ENCODE results near the gene POU4F2. TPM values are rescaled to one million over a fixed set of nuclear protein-coding genes. Genes with fewer than 3 reads are reported as not detected.

POU4F2 gene
- total RNA-seq, 4 donors from 2014 or later, result not detected

DNA sequence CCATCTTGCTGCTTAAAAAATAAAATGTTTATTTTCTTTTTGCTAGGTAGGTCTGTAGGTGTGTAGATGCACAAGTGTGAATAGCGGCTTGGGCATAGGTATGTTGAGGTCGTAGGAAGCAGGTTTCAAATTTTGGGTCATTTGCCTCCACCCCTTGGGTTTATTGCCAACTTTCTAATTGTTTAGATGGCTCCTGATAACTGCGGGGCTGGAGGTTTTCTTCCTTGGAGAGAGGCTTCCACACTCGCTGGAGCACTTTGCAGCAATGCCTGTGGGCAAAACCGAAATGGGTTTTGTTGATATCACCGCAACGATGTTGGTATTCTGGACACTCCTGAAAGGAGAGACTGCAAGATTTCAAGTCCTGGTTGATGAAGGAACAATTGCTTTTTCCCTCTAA lies 3.9 kb upstream of the POU4F2 start:
- DNase-seq, result no peak
- TF ChIP-seq, protein P1, sequence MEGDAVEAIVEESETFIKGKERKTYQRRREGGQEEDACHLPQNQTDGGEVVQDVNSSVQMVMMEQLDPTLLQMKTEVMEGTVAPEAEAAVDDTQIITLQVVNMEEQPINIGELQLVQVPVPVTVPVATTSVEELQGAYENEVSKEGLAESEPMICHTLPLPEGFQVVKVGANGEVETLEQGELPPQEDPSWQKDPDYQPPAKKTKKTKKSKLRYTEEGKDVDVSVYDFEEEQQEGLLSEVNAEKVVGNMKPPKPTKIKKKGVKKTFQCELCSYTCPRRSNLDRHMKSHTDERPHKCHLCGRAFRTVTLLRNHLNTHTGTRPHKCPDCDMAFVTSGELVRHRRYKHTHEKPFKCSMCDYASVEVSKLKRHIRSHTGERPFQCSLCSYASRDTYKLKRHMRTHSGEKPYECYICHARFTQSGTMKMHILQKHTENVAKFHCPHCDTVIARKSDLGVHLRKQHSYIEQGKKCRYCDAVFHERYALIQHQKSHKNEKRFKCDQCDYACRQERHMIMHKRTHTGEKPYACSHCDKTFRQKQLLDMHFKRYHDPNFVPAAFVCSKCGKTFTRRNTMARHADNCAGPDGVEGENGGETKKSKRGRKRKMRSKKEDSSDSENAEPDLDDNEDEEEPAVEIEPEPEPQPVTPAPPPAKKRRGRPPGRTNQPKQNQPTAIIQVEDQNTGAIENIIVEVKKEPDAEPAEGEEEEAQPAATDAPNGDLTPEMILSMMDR (IDR thresholded peaks at IDR 0.05), result no peak
- no peak for TF ChIP-seq POLR2A (IDR thresholded peaks at IDR 0.05)
- Histone ChIP-seq H3K36me3 (no peaks in the 10 kb centered on the region), H3K27me3 (peaks cover 5 to 34% of the 10 kb centered on the region in 2 donors), H3K4me3 (no peak overlapping the region), H3K27ac (no peak overlapping the region), H3K9me3 (no peaks in the 10 kb centered on the region), H3K4me1 (peaks cover 0 to 11% of the 10 kb centered on the region in 2 donors)
- intact Hi-C loops (cut with DNase I; ENCODE audit: low total_unique reads), result no loop called here

DNA sequence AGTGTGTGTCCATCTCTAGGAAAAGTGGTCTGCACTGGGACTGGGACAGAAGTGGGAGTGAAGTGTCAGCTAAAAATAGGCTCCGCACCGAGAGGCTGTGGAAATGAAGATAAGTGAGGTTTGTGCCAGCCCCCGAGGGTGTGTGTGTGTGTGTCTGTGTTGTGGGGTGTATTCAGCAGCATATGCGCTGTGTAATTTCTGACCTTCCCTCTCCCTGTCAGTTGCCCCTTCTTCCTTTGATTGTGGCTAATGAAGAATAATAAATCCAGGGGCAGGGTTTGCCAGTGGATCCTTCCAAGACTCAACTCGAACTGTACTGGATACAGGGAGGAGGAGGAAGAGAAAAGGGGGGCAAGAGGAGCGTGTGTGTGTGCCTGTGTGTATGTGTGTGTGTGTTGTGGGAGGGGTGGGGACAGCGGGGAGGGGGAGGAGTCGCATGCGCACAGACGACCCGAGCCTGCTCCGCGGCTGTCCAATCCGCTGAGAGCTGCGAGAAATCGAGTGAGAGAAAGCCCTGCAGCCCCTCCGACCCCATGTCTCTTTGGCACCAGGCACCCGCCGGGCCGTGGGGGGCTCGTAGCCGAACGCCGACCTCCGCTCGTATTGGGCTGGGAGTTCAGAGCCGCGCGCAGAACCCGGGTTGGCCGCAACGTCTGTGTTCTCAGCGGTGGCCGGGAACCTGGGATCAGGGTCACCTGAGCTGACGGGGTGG lies 916 bp upstream of the POU4F2 start:
- no peaks in the 10 kb centered on the region for H3K36me3 ChIP-seq
- TF ChIP-seq, protein P1 (IDR thresholded peaks at IDR 0.05), result no peak
- TF ChIP-seq POLR2A (IDR thresholded peaks at IDR 0.05), result no peak
- H3K4me3 ChIP-seq, result no peak overlapping the region
- H3K9me3 ChIP-seq, result no peaks in the 10 kb centered on the region
- no peak overlapping the region for H3K27ac ChIP-seq
- peaks cover 0 to 15% of the 10 kb centered on the region in 2 donors for H3K4me1 ChIP-seq
- intact Hi-C loops (cut with DNase I; ENCODE audit: low total_unique reads), result no loop called here
- DNase-seq, result no peak
- peaks cover 13 to 62% of the 10 kb centered on the region in 2 donors for H3K27me3 ChIP-seq

DNA sequence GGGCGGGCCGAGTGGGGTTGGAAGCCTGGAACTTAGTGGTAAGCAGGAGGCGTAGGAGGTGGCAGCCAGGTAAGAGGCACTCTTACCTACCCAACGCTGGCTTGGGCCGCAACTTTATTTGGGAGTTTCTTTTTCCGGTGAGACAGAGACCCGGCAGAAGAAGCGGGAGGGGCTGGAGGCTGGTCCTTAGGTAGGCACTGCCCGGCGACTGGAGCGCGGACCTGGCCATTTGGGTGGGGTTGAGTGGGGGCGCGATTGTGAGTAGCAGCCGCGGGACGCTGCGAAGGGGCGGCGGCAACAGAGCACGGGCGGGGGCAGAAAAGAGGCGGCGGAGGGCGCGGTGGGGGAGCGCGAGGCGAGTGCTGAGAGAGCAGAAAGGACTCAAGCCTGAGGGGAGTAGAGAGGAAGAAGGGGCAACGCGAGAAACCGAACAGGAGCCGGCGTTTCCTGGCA lies 334 bp upstream of the POU4F2 start:
- Histone ChIP-seq H3K36me3 (no peaks in the 10 kb centered on the region), H3K4me3 (peak overlapping the region in 1 of 2 donors; percentile 11), H3K27me3 (peaks cover 13 to 64% of the 10 kb centered on the region in 2 donors), H3K9me3 (no peaks in the 10 kb centered on the region), H3K27ac (no peak overlapping the region), H3K4me1 (peaks cover 0 to 15% of the 10 kb centered on the region in 2 donors)
- TF ChIP-seq POLR2A (IDR thresholded peaks at IDR 0.05), result no peak
- TF ChIP-seq, protein P1 (IDR thresholded peaks at IDR 0.05), result no peak
- intact Hi-C loops (cut with DNase I; ENCODE audit: low total_unique reads), result no loop called here
- no peak for DNase-seq

DNA sequence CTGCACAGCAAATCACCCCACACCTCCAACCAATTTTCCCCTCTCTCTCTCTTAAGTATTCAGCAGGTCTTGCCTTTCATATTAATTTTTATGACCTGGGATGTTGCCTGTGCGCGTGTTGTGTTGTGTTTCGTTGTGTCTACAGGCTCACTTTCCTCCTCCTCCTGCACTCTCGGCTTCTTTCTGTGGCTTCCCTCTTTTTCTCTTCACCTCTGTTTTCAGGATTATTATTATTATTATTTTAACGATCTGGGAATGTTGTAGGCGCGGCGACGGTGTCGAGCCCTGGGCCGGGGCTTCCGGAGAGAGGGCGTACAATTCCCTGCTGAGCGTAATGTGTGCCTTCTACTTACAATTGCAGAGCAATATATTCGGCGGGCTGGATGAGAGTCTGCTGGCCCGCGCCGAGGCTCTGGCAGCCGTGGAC lies 826 bp downstream of the POU4F2 start:
- Histone ChIP-seq H3K4me3 (no peak overlapping the region), H3K27me3 (peaks cover 13 to 57% of the 10 kb centered on the region in 2 donors), H3K9me3 (no peaks in the 10 kb centered on the region), H3K36me3 (no peaks in the 10 kb centered on the region), H3K4me1 (peaks cover 0 to 15% of the 10 kb centered on the region in 2 donors), H3K27ac (no peak overlapping the region)
- intact Hi-C loops (cut with DNase I; ENCODE audit: low total_unique reads), result no loop called here
- TF ChIP-seq POLR2A (IDR thresholded peaks at IDR 0.05), result no peak
- TF ChIP-seq, protein P1 (IDR thresholded peaks at IDR 0.05), result no peak
- DNase-seq, result no peak

DNA sequence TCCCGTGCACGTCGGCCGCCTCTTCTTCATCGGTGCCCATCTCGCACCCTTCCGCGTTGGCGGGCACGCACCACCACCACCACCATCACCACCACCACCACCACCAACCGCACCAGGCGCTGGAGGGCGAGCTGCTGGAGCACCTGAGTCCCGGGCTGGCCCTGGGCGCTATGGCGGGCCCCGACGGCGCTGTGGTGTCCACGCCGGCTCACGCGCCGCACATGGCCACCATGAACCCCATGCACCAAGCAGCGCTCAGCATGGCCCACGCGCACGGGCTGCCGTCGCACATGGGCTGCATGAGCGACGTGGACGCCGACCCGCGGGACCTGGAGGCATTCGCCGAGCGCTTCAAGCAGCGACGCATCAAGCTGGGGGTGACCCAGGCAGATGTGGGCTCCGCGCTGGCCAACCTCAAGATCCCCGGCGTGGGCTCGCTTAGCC lies 1.4 kb downstream of the POU4F2 start:
- Histone ChIP-seq H3K27me3 (peaks cover 13 to 54% of the 10 kb centered on the region in 2 donors), H3K4me3 (no peak overlapping the region), H3K9me3 (no peaks in the 10 kb centered on the region), H3K27ac (no peak overlapping the region), H3K36me3 (no peaks in the 10 kb centered on the region), H3K4me1 (peaks cover 0 to 15% of the 10 kb centered on the region in 2 donors)
- DNase-seq, result no peak
- intact Hi-C loops (cut with DNase I; ENCODE audit: low total_unique reads), result no loop called here
- TF ChIP-seq POLR2A (IDR thresholded peaks at IDR 0.05), result no peak
- TF ChIP-seq, protein P1 (IDR thresholded peaks at IDR 0.05), result no peak
